Right renal cortex interstitium (tissue), 3 donors: ENCODE measurements around the gene TRAF2. TPM values are rescaled to one million over a fixed set of nuclear protein-coding genes. Genes with fewer than 3 reads are reported as not detected.
"Not testable (repeated sequence)": the region's sequence is repeated elsewhere in the genome, so short reads cannot be mapped to it uniquely, and the experiment has no call there.

ENCODE experiments used
- DNase-seq, 3 donors: peaks; one replicate each; pipeline ENCODE4 v3.0.0-alpha.2; 2013; ENCODE audit warnings: low read depth in 3 of 3, low spot score in 2 of 3
- polyA plus RNA-seq, 3 donors: library from polyadenylated mRNA; unstranded; fragments of 120-200 nt; gene quantifications; one replicate each; pipeline ENCODE4 v1.2.1, GENCODE V29; 2013; ENCODE audit not compliant: insufficient read length in 3 of 3

TRAF2 gene
- polyA plus RNA-seq, 3 donors: 10.1 to 14.0 (median 10.1) TPM

- DNase-seq: no peak
Observed at GRCh38 chr9:136881691-136882108, 4.6 kb upstream of the TRAF2 start.

GRCh38 chr9:136882109-136882946, 4.0 kb upstream of the TRAF2 start:
- no peak for DNase-seq

- DNase-seq: not testable (repeated sequence)
Observed at GRCh38 chr9:136882947-136883283, 3.4 kb upstream of the TRAF2 start.

DNA sequence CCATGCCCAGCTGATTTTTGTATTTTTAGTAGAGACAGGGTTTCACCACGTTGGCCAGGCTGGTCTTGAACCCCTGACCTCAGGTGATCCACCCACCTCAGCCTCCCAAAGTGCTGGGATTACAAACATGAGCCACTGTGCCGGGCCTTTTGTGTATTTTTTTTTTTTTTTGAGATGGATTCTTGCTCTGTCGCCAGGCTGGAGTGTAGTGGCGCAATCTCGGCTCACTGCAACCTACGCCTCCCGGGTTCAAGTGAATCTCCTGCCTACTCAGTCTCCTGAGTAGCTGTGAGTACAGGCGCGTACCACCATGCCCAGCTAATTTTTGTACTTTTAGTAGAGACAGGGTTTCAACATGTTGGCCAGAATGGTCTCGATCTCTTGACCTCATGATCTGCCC, 2.6 kb upstream of the TRAF2 start:
- DNase-seq: not testable (repeated sequence)

- no peak for DNase-seq
Observed at GRCh38 chr9:136886610-136887597, 588 bp downstream of the TRAF2 start.

- no peak for DNase-seq
Observed at GRCh38 chr9:136888454-136888853, 2.1 kb downstream of the TRAF2 start.

- DNase-seq: no peak
Observed at GRCh38 chr9:136889858-136890257, 3.5 kb downstream of the TRAF2 start.

GRCh38 chr9:136890661-136891060, 4.3 kb downstream of the TRAF2 start:
- no peak for DNase-seq

- DNase-seq: no peak
Observed at GRCh38 chr9:136896027-136896426, 9.7 kb downstream of the TRAF2 start.

DNA sequence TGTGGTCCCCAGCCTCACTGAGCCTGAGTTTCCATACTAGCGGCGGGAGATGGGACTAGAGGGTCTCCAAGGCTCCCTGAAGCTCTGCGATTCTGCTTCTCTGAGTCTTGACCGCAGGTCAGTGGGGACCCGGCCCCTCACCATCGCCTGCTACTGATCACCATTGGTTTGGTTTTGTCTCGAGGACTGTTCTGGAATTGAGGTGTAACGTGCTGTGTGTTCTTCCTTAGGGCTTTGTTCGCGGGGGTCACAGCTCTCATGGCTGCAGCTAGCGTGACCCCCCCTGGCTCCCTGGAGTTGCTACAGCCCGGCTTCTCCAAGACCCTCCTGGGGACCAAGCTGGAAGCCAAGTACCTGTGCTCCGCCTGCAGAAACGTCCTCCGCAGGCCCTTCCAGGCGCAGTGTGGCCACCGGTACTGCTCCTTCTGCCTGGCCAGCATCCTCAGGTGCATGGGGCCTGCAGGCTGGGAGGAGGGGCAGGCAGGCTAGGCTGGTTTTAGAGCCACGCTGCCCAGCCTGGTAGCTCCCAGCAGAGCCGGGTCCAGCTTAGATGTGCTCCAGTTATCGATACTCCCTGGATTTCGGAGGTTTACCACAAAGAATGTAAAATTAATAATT, 12.3 kb downstream of the TRAF2 start:
- DNase-seq: no peak

- DNase-seq: no peak
Observed at GRCh38 chr9:136899196-136899595, 12.9 kb downstream of the TRAF2 start.

GRCh38 chr9:136900556-136900955, 14.2 kb downstream of the TRAF2 start:
- no peak for DNase-seq

DNA sequence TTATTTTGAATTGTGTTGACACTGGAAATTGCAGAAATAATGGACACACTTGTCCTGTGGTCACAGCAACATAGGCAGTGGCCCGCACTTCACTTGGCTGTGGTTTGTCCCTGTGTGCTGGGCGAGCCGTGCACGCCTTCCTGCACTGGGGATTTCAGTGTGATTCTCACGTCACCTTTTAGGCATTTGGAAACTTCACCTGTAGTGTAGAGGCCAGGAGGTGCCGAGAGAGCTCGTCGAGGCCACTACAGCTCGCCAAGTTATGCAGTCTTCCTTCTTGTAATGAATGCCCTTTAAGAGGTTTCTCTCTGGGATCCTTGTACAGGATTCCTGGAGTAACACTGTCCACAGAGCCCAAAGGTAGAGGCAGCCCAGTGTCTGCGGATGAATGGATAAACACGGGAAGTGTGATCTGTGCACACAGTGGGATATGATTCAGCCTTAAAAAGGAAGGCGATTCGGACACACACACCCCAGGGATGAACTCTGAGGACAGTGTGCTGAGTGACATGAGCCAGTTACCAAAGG, 14.7 kb downstream of the TRAF2 start:
- DNase-seq: no peak

GRCh38 chr9:136901516-136902258, 15.4 kb downstream of the TRAF2 start:
- DNase-seq: no peak

DNA sequence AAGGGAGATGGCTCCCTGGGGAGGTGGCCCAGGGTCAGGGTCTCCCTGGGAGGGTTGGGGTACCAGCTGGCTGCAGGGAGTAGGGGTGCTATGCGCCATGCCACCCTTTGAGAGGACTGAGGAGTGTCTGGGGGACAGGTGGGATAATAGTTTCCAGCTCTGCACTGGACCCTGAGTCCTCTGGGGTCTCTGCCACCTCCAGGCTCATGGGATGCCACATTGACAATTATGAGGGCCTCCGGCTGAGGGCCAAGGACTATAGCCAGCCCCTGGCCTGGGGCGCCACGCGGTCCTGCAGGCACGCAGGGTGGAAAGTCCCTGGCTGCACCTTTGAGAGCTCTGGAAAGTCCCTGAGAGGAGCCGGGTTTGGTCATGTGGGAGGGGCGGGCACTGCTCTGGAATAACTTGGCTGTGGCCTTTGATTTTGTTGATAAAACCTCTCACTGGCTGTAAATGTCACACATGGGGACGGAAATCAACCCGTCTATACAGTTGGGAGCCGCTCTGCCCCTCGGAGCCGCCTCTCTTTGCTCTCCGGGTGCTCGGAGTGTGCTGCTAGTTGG, 16.0 kb downstream of the TRAF2 start:
- no peak for DNase-seq

GRCh38 chr9:136903041-136903554, 16.8 kb downstream of the TRAF2 start:
- no peak for DNase-seq

DNA sequence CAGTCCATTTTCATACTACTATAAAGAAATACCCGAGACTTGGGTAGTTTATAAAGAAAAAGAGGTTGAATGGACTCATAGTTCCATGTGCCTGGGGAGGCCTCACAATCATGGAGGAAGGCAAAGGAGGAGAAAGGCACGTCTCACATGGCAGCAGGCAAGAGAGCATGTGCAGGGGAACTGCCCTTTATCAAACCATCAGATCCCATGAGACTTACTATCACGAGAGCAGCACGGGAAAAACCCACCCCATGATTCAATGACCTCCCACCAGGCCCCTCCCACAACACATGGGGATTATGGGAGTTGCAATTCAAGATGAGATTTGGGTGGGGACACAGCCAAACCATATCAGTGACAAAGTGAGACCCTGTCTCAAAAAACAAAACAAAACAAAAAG, 19.9 kb downstream of the TRAF2 start:
- DNase-seq: no peak

- DNase-seq: no peak
Observed at GRCh38 chr9:136907011-136907914, 20.9 kb downstream of the TRAF2 start.
